ENCODE data around the gene TMSB4X.
"Not testable (repeated sequence)": the region's sequence is repeated elsewhere in the genome, so short reads cannot be mapped to it uniquely, and the experiment has no call there.

Gene TMSB4X

DNA sequence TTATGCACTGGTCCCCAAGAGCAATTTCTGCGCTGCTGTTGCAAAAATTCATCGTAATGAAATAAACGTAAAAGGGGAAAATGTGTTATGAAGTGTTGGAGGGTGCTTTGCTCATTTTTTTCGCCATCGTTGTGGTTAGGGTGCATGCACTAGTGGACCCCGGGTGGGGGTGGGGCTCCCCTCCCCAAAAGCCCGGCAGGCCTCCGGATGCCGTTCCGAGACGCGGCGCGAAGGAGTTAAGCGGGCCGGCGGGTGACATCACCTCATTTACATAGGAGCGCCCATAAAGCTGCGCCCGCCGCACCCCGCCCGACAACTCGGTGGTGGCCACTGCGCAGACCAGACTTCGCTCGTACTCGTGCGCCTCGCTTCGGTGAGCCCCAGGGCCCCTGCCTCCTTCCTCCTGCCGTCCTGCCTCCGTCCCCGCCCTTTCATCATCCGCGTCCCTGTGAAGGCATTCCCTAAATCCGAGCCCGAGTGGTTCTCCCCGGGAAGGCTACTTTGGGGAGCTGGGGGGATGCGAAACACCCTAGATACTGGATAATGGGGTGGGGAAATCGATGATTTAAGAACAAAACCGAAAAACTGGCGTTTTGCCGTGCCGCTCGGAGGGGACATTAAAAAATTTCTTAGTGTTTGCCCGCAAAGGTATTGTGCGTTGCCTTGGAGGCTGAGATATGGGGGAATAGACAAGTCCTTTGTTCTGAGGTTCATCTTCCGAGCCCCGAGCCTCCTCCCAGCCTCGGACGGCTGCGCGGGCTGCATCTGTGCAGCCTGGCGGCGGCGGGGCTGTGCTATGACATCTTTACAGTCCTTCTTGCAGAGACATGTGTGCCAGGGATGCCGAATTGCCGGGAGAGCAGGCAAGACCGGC, at the start of gene TMSB4X:
TMSB4X (plus strand) TSS at position 315 of the 874 bp plus-strand sequence.
- peak; percentile 94 for DNase-seq (ENCODE audit: low read depth, low spot score)

DNA sequence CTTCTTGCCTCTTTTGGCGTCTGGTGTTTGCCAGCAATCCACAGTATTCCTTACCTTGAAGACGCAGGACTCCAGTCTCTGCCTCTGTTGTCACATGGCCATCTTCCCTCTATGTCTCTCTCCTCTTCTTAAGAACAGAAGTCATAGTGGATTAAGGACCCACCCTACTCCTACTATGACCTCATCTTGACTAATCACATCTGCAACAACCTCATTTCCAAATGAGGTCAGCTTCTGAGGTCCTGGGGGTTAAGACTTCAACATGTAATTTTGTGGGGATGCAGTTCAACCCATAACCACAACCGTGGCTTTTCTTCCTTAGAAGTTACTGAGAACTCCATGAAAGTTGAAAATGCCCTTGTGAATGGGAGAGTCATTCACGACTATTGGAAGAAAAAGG, 45.2 kb upstream of the TMSB4X start:
- no peak for DNase-seq (ENCODE audit: low read depth, low spot score)

DNA sequence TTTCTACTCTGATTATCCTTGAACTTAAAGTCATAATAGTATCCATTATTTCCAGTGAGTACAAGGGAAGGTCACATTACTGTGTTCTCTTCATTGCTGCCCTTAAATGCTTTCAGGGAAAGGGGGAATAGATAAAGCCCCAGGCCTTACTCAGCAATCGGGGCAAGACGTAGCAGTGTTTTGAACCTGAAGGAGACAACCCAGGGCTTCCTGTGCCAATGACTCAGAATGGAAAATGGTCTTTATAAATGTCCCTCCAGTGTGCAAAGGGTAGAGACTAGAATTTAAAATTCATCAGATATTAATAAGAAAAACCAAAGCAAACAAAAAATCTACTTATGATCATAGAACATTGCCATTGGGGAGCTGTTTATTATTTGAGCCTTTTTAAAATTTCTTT, 44.8 kb upstream of the TMSB4X start:
- DNase-seq (ENCODE audit: low read depth, low spot score), result no peak

- DNase-seq (ENCODE audit: low read depth, low spot score), result no peak
Observed at GRCh38 chrX:12932244-12932643, 42.7 kb upstream of the TMSB4X start.

GRCh38 chrX:12934850-12935249, 40.1 kb upstream of the TMSB4X start:
- no peak for DNase-seq (ENCODE audit: low read depth, low spot score)

DNA sequence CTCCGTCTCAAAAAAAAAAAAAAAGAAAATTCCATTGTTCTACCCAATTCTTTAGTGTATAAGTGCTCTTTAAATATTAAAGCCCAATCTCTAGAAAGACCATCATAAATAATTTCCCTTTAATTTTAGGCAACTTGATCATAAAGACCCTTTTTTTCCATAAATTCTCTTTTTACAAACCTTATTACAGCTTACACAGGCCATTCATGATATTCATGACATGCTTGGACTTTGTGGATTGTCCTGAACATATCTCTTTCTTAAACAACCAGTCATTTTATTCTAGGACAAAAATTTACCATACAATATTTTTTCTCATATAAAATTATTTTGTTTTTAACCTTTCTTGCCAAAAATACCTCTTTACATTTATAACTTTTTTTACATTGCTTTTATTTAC, 38.0 kb upstream of the TMSB4X start:
- no peak for DNase-seq (ENCODE audit: low read depth, low spot score)

- not testable (repeated sequence) for DNase-seq (ENCODE audit: low read depth, low spot score)
Observed at GRCh38 chrX:12940471-12940870, 34.4 kb upstream of the TMSB4X start.

- DNase-seq (ENCODE audit: low read depth, low spot score), result not testable (repeated sequence)
Observed at GRCh38 chrX:12943592-12943991, 31.3 kb upstream of the TMSB4X start.

DNA sequence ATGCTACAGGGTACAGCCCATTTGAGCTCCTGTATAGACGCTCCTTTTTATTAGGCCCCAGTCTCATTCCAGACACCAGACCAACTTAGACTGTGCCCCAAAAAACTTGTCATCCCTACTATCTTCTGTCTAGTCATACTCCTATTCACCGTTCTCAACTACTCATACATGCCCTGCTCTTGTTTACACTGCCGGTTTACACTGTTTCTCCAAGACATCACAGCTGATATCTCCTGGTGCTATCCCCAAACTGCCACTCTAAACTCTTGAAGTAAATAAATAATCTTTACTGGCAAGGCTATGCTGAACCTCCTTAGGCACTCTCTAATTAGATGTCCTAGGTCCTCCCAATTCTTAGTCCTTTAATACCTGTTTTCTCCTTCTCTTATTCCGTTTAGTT, 30.5 kb upstream of the TMSB4X start:
- DNase-seq (ENCODE audit: low read depth, low spot score), result not testable (repeated sequence)

GRCh38 chrX:12945494-12945893, 29.4 kb upstream of the TMSB4X start:
- no peak for DNase-seq (ENCODE audit: low read depth, low spot score)

DNA sequence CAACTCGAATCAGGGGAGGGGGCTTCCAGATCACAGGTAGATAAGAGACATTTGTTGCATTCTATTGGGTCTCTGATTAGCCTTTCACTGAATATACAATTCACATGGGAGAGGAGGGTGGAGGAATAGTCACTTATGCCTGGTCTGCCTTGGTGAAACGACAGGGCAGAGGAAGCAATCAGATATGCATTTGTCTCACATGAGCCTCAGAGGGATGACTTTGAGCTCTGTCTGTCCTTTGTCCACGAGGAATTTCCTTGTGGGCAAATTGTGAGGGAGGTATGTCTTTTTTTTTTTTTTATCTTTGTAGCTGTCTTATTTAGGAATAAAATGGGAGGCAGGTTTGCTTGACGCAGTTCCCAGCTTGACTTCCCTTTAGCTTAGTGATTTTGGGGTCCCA, 28.5 kb upstream of the TMSB4X start:
- no peak for DNase-seq (ENCODE audit: low read depth, low spot score)

DNA sequence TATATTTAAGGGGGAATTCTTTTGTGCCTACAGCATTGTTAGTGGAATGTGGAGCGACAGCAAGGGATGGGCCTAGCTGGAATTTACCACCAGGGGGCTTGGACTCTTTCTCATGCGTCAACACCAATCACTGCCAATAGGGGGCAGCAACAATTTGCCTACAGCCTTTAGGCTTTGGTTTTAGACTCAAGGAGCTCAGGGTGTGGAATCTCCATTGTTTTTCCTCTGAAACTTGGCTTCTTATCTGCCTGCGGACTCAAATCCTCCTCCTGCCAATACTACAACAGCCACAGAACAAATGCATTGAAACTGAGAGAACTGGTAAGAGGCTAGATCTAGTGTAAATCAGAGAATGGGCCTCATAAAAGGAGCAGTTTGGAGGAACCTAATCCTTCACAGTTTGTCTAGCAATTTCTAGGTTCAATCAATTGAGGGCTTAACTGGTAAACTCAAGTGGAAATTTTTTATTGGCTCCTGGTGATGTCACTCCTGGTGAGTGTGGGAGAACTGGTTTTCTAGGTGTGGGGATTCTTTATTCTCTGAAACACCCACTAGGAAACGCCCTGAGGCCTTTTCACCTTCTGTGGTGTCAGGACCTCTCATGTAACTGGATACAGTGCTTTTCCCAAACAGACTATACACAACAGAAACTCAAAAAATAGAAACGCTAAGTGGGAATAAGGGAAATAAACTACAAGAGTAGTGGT, 27.9 kb upstream of the TMSB4X start:
- peak; percentile 98 for DNase-seq (ENCODE audit: low read depth, low spot score)

DNA sequence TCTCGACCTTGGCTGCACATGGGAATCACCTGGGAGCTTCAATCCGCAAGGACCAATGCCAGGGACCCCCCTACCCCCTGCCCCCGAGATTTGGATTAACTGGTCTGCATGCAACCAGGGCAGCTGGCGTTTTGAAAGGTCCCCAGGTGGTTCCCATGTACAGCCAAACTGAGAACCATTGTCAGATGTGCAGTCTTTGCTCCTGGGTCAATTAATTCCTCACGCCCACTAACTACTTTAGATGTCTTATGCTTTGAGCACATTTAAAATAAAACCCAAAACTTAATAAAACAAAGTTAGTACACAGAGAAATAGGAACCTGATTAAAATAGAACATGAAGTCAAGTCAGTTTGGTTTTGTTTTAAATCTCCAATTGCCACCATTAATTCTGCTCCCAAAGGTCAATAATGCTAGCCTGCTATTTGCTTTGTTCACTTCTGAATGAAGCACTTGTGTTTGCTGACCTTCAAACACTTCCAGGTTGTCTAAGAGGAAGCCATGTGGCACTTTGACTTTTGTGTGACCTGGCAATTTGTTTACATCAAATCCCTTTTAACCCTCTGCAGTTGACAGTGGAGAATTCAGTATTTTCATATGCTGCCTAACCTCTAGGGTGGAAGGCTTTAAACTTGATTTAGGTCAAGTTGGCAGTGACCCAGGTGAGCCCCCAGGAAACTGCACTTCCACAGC, 27.2 kb upstream of the TMSB4X start:
- DNase-seq (ENCODE audit: low read depth, low spot score), result no peak

DNA sequence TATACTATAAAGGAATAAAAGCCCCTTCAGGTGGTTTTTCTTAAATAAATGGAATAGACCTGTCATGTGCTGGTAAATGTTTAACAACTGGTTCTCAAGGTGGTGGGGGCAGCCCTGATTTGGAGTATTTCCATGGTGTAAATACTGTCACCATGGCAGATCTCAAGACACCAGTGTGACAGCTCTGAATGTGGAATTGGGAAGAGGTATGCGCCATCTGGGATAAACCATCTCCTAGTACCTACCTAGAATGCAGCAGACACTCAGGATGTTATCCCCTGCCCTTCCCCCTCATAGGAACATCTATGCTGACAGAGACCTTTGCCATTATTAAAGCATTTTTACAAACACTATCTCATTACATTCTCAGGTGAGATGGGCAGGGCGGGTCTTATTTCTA, 26.4 kb upstream of the TMSB4X start:
- DNase-seq (ENCODE audit: low read depth, low spot score), result no peak

- DNase-seq (ENCODE audit: low read depth, low spot score), result no peak
Observed at GRCh38 chrX:12949205-12949926, 25.5 kb upstream of the TMSB4X start.

GRCh38 chrX:12949927-12950656, 24.8 kb upstream of the TMSB4X start:
- no peak for DNase-seq (ENCODE audit: low read depth, low spot score)

GRCh38 chrX:12950851-12951594, 23.9 kb upstream of the TMSB4X start:
- peak; percentile 84 for DNase-seq (ENCODE audit: low read depth, low spot score)

GRCh38 chrX:12951595-12951975, 23.3 kb upstream of the TMSB4X start:
- no peak for DNase-seq (ENCODE audit: low read depth, low spot score)

DNA sequence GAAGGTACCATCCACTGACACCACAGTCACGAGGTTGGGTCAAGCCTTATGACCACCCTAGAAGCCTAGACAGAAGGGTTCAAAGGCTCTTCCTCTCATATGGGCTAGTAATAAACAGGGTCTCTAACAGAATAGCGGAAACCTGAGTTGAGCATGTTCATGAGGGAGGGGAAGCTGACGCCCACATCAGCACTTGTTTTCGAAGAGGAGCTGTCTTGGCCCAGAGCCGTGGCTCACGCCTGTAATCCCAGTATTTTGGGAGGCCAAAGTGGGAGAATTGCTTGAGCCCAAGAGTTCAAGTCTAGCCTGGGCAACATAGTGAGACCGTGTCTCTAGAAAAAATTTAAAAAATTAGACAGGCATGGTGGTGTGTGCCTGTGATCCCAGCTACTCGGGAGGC, 21.5 kb upstream of the TMSB4X start:
- no peak for DNase-seq (ENCODE audit: low read depth, low spot score)

DNA sequence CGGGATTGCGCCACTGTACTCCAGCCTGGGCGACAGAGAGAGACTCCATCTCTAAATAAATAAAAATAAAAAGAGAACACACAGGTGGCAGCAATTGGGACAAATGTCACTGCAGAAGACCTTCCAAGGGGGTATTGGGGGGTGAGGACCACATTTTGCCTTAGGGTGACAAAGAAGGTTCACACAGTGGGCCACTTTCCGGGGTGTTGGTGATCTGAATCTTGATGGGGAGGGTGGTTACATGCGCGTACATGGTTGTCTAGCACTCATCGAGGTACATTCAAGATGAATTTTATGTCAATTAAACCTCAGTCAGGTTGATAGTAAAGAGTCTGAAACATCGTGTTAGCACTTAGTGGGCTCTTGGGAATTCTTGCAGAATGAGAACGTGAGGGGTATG, 20.5 kb upstream of the TMSB4X start:
- DNase-seq (ENCODE audit: low read depth, low spot score), result no peak

All from ELF-1 (cell line).